ENCODE results near the gene DLGAP4. TPM values are rescaled to one million over a fixed set of nuclear protein-coding genes. Genes with fewer than 3 reads are reported as not detected.

Gene DLGAP4
- total RNA-seq, 1 donor from 2014 or later, result 99.1 TPM

GRCh38 chr20:36307412-36308325, 1.5 kb downstream of the DLGAP4 start:
- Mint-ChIP-seq H3K27me3 (ENCODE audit: low read depth) (peaks cover 92% of the 10 kb centered on the region), H3K27ac (no peak overlapping the region), H3K9me3 (no peaks in the 10 kb centered on the region), H3K36me3 (no peaks in the 10 kb centered on the region), H3K4me3 (peak overlapping the region; percentile 51), H3K4me1 (peaks cover 6% of the 10 kb centered on the region)
- TF ChIP-seq CTCF (IDR thresholded peaks at IDR 0.05; ENCODE audit: unreplicated experiment), result no peak
- DNase-seq (ENCODE audit: low spot score in 2 of 2, unreplicated experiment in 2 of 2), result no peak

GRCh38 chr20:36308353-36308752, 2.2 kb downstream of the DLGAP4 start:
- Mint-ChIP-seq H3K4me3 (no peak overlapping the region), H3K27ac (no peak overlapping the region), H3K4me1 (peaks cover 6% of the 10 kb centered on the region), H3K27me3 (ENCODE audit: low read depth) (peaks cover 91% of the 10 kb centered on the region), H3K9me3 (no peaks in the 10 kb centered on the region), H3K36me3 (no peaks in the 10 kb centered on the region)
- no peak for DNase-seq (ENCODE audit: low spot score in 2 of 2, unreplicated experiment in 2 of 2)
- TF ChIP-seq CTCF (IDR thresholded peaks at IDR 0.05; ENCODE audit: unreplicated experiment), result no peak

GRCh38 chr20:36308986-36309385, 2.8 kb downstream of the DLGAP4 start:
- H3K27ac Mint-ChIP-seq, result no peak overlapping the region
- no peak for TF ChIP-seq CTCF (IDR thresholded peaks at IDR 0.05; ENCODE audit: unreplicated experiment)
- H3K4me3 Mint-ChIP-seq, result no peak overlapping the region
- H3K36me3 Mint-ChIP-seq, result no peaks in the 10 kb centered on the region
- no peak for DNase-seq (ENCODE audit: low spot score in 2 of 2, unreplicated experiment in 2 of 2)
- peaks cover 90% of the 10 kb centered on the region for H3K27me3 Mint-ChIP-seq (ENCODE audit: low read depth)
- H3K4me1 Mint-ChIP-seq, result peaks cover 6% of the 10 kb centered on the region
- H3K9me3 Mint-ChIP-seq, result no peaks in the 10 kb centered on the region

GRCh38 chr20:36309643-36310042, 3.5 kb downstream of the DLGAP4 start:
- no peaks in the 10 kb centered on the region for H3K9me3 Mint-ChIP-seq
- no peaks in the 10 kb centered on the region for H3K36me3 Mint-ChIP-seq
- TF ChIP-seq CTCF (IDR thresholded peaks at IDR 0.05; ENCODE audit: unreplicated experiment), result no peak
- peaks cover 85% of the 10 kb centered on the region for H3K27me3 Mint-ChIP-seq (ENCODE audit: low read depth)
- no peak overlapping the region for H3K27ac Mint-ChIP-seq
- peak in 1 of 2 experiments; percentile 24 for DNase-seq (ENCODE audit: low spot score in 2 of 2, unreplicated experiment in 2 of 2)
- no peak overlapping the region for H3K4me3 Mint-ChIP-seq
- peaks cover 6% of the 10 kb centered on the region for H3K4me1 Mint-ChIP-seq

GRCh38 chr20:36310215-36310981, 4.3 kb downstream of the DLGAP4 start:
- Mint-ChIP-seq H3K27me3 (ENCODE audit: low read depth) (peaks cover 81% of the 10 kb centered on the region), H3K27ac (no peak overlapping the region), H3K4me1 (peaks cover 2% of the 10 kb centered on the region), H3K9me3 (no peaks in the 10 kb centered on the region), H3K36me3 (no peaks in the 10 kb centered on the region), H3K4me3 (no peak overlapping the region)
- TF ChIP-seq CTCF (IDR thresholded peaks at IDR 0.05; ENCODE audit: unreplicated experiment), result no peak
- DNase-seq (ENCODE audit: low spot score in 2 of 2, unreplicated experiment in 2 of 2), result peak in 1 of 2 experiments; percentile 21

Data from mesothelial cell of epicardium (in vitro differentiated cells).